MM.1S (cell line): Measurements from ENCODE around the gene NR6A1.

Experiments
- EZH2phosphoT487 ChIP-seq: fragments of 300-600 bp; sonication (generic); IDR thresholded peaks from 2 replicates; pipeline ENCODE4 v1.6.1; 2018; ENCODE audit warnings: antibody characterized with exemption, low read length
- TF ChIP-seq, protein P1 (sequence below): fragments of 300-600 bp; sonication (generic); IDR thresholded peaks from 2 replicates; pipeline ENCODE4 v1.5.1; 2016; ENCODE audit warnings: antibody characterized with exemption, low read length, mixed read lengths

DNA sequence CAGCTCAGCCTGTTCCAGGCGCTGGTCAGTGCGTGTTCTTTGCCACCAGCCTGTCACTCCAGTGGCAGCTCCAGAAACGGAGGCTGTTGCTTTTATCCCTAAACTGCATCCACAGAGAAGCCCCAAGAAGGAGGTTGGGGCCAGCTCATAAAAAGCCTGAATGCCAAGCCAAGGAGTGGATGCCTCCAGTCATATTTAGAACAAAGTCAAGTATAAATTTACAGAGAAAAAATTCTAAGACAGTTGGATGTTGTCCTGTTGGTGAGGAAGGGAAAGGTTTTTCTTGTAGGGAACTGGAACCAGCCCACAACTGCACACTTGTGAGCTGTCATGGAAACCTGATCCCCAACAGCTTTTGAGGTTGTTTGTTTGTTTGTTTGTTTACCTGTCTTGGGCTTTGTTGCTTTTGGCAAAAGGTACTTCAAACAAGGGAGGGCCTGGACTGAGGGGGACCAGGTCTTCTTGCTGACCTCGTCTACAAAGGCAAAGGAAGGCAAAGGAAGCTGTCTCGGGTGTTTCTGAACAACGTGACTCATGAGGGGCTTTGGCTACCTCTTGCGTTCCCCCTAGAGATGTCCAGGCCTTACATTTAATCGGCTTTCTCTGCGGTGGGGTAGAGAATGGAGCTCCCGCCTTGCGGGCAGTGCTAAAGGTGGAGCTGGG is 42.5 kb upstream of the NR6A1 start:
- TF ChIP-seq, protein P1, sequence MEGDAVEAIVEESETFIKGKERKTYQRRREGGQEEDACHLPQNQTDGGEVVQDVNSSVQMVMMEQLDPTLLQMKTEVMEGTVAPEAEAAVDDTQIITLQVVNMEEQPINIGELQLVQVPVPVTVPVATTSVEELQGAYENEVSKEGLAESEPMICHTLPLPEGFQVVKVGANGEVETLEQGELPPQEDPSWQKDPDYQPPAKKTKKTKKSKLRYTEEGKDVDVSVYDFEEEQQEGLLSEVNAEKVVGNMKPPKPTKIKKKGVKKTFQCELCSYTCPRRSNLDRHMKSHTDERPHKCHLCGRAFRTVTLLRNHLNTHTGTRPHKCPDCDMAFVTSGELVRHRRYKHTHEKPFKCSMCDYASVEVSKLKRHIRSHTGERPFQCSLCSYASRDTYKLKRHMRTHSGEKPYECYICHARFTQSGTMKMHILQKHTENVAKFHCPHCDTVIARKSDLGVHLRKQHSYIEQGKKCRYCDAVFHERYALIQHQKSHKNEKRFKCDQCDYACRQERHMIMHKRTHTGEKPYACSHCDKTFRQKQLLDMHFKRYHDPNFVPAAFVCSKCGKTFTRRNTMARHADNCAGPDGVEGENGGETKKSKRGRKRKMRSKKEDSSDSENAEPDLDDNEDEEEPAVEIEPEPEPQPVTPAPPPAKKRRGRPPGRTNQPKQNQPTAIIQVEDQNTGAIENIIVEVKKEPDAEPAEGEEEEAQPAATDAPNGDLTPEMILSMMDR, result no peak
- TF ChIP-seq EZH2phosphoT487, result no peak
